Astrocyte (in vitro differentiated cells and primary cell): ENCODE measurements around the gene CRYBA4.

Source experiments
- EZH2 ChIP-seq: IDR thresholded peaks from 2 replicates; pipeline ENCODE4 v1.6.1; 2012; ENCODE audit warnings: mild to moderate bottlenecking, low read length, inconsistent platforms; ENCODE audit not compliant: insufficient read depth
- TF ChIP-seq, protein P1 (sequence below): IDR thresholded peaks from 2 replicates; pipeline ENCODE4 v1.5.1; 2011; ENCODE audit warnings: low read depth, mild to moderate bottlenecking, inconsistent platforms, low read length, moderate library complexity; ENCODE audit not compliant: insufficient read depth

DNA sequence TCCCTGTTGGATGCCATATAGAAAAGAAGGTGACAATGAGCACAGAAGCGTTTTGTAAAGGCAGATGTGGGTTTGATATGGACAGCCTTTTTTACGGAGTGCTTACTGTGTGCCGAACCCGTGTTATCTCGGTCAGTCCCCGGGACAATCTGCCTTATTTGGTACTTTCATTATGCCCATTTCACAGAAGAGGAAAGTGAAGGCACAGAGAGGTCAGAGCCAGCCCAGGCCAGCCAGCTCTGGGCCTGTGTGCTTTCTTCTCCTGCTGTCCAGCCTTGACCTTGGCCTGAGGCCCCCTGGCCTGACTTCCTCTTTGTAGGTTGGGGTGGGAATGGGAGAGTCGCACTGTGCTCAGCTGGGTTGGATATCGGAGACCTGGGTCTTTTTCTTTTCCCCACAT is 3.3 kb upstream of the CRYBA4 start:
- TF ChIP-seq, protein P1, sequence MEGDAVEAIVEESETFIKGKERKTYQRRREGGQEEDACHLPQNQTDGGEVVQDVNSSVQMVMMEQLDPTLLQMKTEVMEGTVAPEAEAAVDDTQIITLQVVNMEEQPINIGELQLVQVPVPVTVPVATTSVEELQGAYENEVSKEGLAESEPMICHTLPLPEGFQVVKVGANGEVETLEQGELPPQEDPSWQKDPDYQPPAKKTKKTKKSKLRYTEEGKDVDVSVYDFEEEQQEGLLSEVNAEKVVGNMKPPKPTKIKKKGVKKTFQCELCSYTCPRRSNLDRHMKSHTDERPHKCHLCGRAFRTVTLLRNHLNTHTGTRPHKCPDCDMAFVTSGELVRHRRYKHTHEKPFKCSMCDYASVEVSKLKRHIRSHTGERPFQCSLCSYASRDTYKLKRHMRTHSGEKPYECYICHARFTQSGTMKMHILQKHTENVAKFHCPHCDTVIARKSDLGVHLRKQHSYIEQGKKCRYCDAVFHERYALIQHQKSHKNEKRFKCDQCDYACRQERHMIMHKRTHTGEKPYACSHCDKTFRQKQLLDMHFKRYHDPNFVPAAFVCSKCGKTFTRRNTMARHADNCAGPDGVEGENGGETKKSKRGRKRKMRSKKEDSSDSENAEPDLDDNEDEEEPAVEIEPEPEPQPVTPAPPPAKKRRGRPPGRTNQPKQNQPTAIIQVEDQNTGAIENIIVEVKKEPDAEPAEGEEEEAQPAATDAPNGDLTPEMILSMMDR, result no peak
- TF ChIP-seq EZH2, result no peak
